ENCODE data around the gene TBX10. TPM values are rescaled to one million over a fixed set of nuclear protein-coding genes. Genes with fewer than 3 reads are reported as not detected.

TBX10 gene
- total RNA-seq, 1 donor from 2014 or later = not detected

DNA sequence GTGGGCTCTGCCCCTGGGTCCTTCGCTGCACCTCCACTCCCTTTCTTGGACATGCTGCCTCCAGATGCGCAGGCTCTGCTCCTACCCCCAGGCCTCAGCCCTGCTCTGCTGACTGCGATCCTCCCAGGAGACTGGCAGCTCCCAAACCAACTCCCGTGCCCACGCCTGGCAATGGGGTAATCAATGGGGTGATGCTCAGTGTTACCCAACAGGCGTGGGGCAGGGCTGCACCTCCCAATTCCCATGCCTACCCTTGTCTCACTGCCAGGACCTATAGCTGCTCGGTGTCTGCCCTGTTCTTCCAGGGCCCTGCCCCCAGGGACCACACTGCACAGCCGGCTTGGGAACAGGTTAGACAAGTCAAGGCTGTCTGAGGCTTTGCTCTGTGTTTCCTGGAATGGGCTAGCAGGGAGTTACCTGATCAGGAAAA lies 34.9 kb upstream of the TBX10 start, which contains the start of gene ALDH3B2:
TSS of gene ALDH3B2 (minus strand) at position 182 of the 430 bp plus-strand sequence. CDS start 7,688 bp downstream, outside the sequence.
- H3K4me1 ChIP-seq (ENCODE audit: insufficient read depth, low read length) = no peaks in the 10 kb centered on the region
- peaks cover 3% of the 10 kb centered on the region for H3K9me3 Mint-ChIP-seq (ENCODE audit: unreplicated experiment)
- FAIRE-seq = no peak

DNA sequence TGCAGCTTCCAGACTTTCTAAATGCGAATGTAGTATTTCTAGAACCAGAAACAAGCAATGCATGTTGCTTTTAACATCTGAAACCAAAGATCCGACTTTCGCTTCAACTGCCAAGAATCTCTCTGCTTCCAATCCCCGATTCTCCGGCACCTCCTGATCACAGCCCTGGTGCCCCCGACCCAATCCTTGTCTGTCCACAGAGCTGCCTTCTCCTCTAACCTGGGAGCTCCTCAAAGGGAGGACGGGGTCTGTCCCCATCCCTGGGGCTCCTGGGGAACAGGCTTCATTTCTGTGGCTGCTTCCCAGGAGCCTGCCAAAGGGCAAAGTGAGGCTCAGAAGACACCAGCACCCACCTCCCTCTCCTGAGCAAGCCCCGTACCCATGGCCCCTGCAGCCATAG lies 34.3 kb upstream of the TBX10 start:
- Mint-ChIP-seq H3K27ac (ENCODE audit: unreplicated experiment) (no peak overlapping the region), H3K4me3 (ENCODE audit: unreplicated experiment) (no peak overlapping the region), H3K36me3 (ENCODE audit: low read depth, unreplicated experiment) (no peaks in the 10 kb centered on the region), H3K9me3 (ENCODE audit: unreplicated experiment) (peaks cover 3% of the 10 kb centered on the region), H3K27me3 (ENCODE audit: low read depth, unreplicated experiment) (peaks cover 29% of the 10 kb centered on the region), H3K4me1 (ENCODE audit: low read depth, unreplicated experiment) (no peaks in the 10 kb centered on the region)
- H3K4me3 ChIP-seq (ENCODE audit: insufficient read depth, low read depth, low read length) = no peak overlapping the region
- no peaks in the 10 kb centered on the region for H3K36me3 ChIP-seq (ENCODE audit: insufficient read depth, low read length)
- TF ChIP-seq CTCF (IDR thresholded peaks at IDR 0.05; ENCODE audit: insufficient read depth, low read depth, low read length) = no peak
- no peak for TF ChIP-seq EZH2 (IDR thresholded peaks at IDR 0.05; ENCODE audit: insufficient read depth, low read length)
- H3K9me3 ChIP-seq (ENCODE audit: insufficient read depth, low read depth, low read length) = no peaks in the 10 kb centered on the region
- no peak overlapping the region for H2AFZ ChIP-seq (ENCODE audit: low read depth, low read length)
- no peak overlapping the region for H3K27ac ChIP-seq (ENCODE audit: low read depth, low read length)
- no peak overlapping the region for H3K4me2 ChIP-seq (ENCODE audit: low read length)
- peaks cover 3% of the 10 kb centered on the region for H4K20me1 ChIP-seq (ENCODE audit: insufficient read depth, low read length)
- no peak overlapping the region for H3K9ac ChIP-seq (ENCODE audit: low read length)
- FAIRE-seq (no peak), DNase-seq (ENCODE audit: low read depth) (no peak)
- H3K27me3 ChIP-seq (ENCODE audit: insufficient read depth, low read length) = no peaks in the 10 kb centered on the region
- H3K4me1 ChIP-seq (ENCODE audit: insufficient read depth, low read length) = no peaks in the 10 kb centered on the region
- H3K79me2 ChIP-seq (ENCODE audit: insufficient read depth, low read length) = no peaks in the 10 kb centered on the region

More for the DNA sequence above, 34.9 kb upstream of the TBX10 start, which contains the start of gene ALDH3B2:
- Mint-ChIP-seq H3K27ac (ENCODE audit: unreplicated experiment) (no peak within 1 kb of the TSS), H3K4me3 (ENCODE audit: unreplicated experiment) (no peak within 1 kb of the TSS), H3K27me3 (ENCODE audit: low read depth, unreplicated experiment) (peaks cover 29% of the 10 kb centered on the region), H3K4me1 (ENCODE audit: low read depth, unreplicated experiment) (no peaks in the 10 kb centered on the region), H3K36me3 (ENCODE audit: low read depth, unreplicated experiment) (no peaks in the 10 kb centered on the region)
- DNase-seq (ENCODE audit: low read depth) = no peak
- Histone ChIP-seq H2AFZ (ENCODE audit: low read depth, low read length) (no peak within 1 kb of the TSS), H3K79me2 (ENCODE audit: insufficient read depth, low read length) (no peaks in the 10 kb centered on the region), H3K36me3 (ENCODE audit: insufficient read depth, low read length) (no peaks in the 10 kb centered on the region), H3K9ac (ENCODE audit: low read length) (no peak within 1 kb of the TSS), H3K4me2 (ENCODE audit: low read length) (no peak within 1 kb of the TSS), H3K27ac (ENCODE audit: low read depth, low read length) (no peak within 1 kb of the TSS), H3K9me3 (ENCODE audit: insufficient read depth, low read depth, low read length) (no peaks in the 10 kb centered on the region), H3K27me3 (ENCODE audit: insufficient read depth, low read length) (no peaks in the 10 kb centered on the region), H4K20me1 (ENCODE audit: insufficient read depth, low read length) (no peaks in the 10 kb centered on the region), H3K4me3 (ENCODE audit: insufficient read depth, low read depth, low read length) (no peak within 1 kb of the TSS)
- TF ChIP-seq CTCF (IDR thresholded peaks at IDR 0.05; ENCODE audit: insufficient read depth, low read depth, low read length) = no peak
- no peak for TF ChIP-seq EZH2 (IDR thresholded peaks at IDR 0.05; ENCODE audit: insufficient read depth, low read length)

DNA sequence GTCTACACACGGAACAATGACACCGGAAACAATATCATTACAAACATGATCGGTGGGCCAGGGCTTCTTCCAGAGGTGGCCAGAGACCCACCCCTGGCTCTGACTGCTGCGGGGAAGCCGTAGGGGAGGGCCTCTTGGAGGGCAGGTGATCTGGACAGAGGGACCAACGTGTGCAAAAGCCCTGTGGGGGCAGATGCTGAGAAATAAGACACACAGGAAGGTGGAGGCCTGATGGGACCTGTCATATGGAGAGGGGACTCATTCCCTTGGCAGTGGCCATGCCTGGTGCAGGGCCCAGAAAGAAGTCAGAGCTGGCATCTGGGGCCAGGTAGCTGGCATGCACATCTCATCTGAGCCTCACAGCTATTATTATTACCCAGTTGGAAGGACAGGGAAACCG lies 33.8 kb upstream of the TBX10 start:
- Mint-ChIP-seq H3K36me3 (ENCODE audit: low read depth, unreplicated experiment) (no peaks in the 10 kb centered on the region), H3K9me3 (ENCODE audit: unreplicated experiment) (peaks cover 3% of the 10 kb centered on the region), H3K4me1 (ENCODE audit: low read depth, unreplicated experiment) (no peaks in the 10 kb centered on the region), H3K4me3 (ENCODE audit: unreplicated experiment) (no peak overlapping the region), H3K27me3 (ENCODE audit: low read depth, unreplicated experiment) (peaks cover 29% of the 10 kb centered on the region), H3K27ac (ENCODE audit: unreplicated experiment) (no peak overlapping the region)
- Histone ChIP-seq H3K27ac (ENCODE audit: low read depth, low read length) (no peak overlapping the region), H3K36me3 (ENCODE audit: insufficient read depth, low read length) (no peaks in the 10 kb centered on the region), H2AFZ (ENCODE audit: low read depth, low read length) (no peak overlapping the region), H3K4me2 (ENCODE audit: low read length) (no peak overlapping the region), H3K4me1 (ENCODE audit: insufficient read depth, low read length) (no peaks in the 10 kb centered on the region), H3K27me3 (ENCODE audit: insufficient read depth, low read length) (no peaks in the 10 kb centered on the region), H3K79me2 (ENCODE audit: insufficient read depth, low read length) (no peaks in the 10 kb centered on the region), H3K9me3 (ENCODE audit: insufficient read depth, low read depth, low read length) (no peaks in the 10 kb centered on the region), H3K4me3 (ENCODE audit: insufficient read depth, low read depth, low read length) (no peak overlapping the region), H3K9ac (ENCODE audit: low read length) (no peak overlapping the region), H4K20me1 (ENCODE audit: insufficient read depth, low read length) (peaks cover 3% of the 10 kb centered on the region)
- FAIRE-seq (no peak), DNase-seq (ENCODE audit: low read depth) (no peak)
- no peak for TF ChIP-seq CTCF (IDR thresholded peaks at IDR 0.05; ENCODE audit: insufficient read depth, low read depth, low read length)
- no peak for TF ChIP-seq EZH2 (IDR thresholded peaks at IDR 0.05; ENCODE audit: insufficient read depth, low read length)
